Erythroblast (primary cell): ENCODE measurements around the gene PWP1.
A peak's percentile ranks its signal among the peaks of the same experiment; 100 is the strongest.
"Not testable (repeated sequence)": the region's sequence is repeated elsewhere in the genome, so short reads cannot be mapped to it uniquely, and the experiment has no call there.

ENCODE experiments used
- DNase-seq, 2 experiments: peaks; one replicate each; lab custom pipeline; 2025; lab: John Stamatoyannopoulos, UW
- GATA1 ChIP-seq: IDR thresholded peaks from 2 replicates; pipeline ENCODE4 v1.6.1; 2011; ENCODE audit warnings: low read depth, mild to moderate bottlenecking, control low read depth, low read length, moderate library complexity
- POLR2A ChIP-seq: IDR thresholded peaks from 2 replicates; pipeline ENCODE4 v1.6.1; 2011; ENCODE audit warnings: mild to moderate bottlenecking, low read length

Gene PWP1

GRCh38 chr12:107684029-107684795 is 1.4 kb upstream of the PWP1 start:
- DNase-seq, result no peak
- TF ChIP-seq GATA1 (no peak), POLR2A (no peak)

GRCh38 chr12:107684990-107685359 is 624 bp upstream of the PWP1 start:
- TF ChIP-seq POLR2A (no peak), GATA1 (no peak)
- peak; percentile 56 to 66 for DNase-seq

DNA sequence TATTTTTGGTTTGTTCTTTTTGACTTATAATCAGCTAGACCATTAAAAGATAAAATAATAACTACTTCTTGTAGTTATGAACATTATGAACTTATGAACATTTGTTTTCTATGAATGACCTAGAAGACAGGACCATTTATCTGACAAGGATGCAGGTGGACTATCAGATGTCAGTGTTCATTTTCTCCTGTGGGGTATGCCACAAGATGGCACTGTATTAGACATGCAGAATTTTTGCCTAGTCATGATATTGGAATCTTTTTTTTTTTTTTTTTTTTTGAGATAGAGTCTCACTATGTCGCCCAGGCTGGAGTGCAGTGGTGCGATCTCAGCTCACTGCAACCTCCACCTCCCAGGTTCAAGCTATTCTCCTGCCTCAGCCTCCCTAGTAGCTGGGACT is 10.2 kb downstream of the PWP1 start:
- peak; percentile 53 to 59 for DNase-seq

DNA sequence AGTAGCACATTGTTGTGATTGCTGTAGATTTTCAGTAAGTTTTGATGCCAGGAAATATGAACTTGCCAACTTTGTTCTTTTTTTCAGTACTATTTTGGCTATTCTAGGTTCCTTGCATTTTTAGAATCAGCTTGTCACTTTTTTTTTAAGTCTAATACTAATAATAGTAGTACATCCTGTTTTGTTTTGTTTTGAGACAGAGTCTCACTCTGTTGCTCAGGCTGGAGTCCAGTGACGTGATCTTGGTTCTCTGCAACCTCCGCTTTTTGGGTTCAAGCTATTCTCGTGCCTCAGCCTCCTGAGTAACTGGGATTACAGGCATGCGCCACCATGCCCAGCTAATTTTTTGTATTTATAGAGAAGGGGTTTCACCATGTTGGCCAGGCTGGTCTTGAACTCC is 16.5 kb downstream of the PWP1 start:
- no peak for TF ChIP-seq POLR2A
- no peak for TF ChIP-seq GATA1
- DNase-seq, result no peak

DNA sequence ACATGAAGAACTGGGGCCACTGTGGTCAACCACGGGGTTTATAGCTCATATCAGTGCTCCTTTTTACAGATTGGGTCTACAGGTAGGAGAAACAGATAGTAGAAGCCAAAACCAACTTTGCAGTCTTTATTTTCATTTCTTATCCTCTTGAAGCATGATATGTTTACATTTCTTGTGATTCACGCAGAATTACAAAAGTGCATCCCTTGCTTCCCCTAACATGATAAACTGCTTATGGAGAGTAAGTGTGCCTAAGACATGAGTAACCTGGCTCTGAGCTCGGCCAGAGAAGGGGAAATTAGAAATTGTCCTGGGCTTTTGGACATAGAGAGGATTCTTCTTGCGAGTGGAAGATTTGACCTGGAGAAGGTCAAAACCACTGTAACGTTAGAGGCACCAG is 18.4 kb downstream of the PWP1 start:
- no peak for DNase-seq
- no peak for TF ChIP-seq GATA1
- TF ChIP-seq POLR2A, result no peak

DNA sequence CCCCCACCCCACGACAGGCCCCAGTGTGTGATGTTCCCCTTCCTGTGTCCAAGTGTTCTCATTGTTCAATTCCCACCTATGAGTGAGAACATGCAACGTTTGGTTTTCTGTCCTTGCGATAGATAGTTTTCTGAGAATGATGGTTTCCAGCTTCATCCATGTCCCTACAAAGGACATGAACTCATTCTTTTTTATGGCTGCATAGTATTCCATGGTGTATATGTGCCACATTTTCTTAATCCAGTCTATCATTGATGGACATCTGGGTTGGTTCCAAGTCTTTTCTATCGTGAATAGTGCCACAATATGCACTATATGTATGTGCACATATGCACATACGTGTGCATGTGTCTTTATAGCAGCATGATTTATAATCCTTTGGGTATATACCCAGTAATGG is 19.9 kb downstream of the PWP1 start:
- DNase-seq, result not testable (repeated sequence)

DNA sequence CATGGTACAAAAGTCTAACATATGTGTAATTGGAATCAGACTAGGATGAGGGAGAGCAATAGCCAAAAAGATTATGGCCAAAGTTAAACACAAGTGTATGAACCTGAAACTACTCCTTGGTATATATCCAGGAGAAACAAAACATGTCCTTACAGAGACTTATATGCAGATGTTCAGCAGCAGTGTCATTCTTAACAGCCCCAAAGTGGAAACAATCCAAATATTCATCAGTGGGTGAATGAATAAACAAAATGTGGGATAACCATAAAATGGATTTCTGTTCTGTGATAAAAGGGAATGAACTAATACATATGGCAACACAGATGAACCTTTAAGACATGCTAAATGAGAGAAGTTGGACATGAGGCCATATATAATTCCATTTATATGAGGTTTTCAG is 30.2 kb downstream of the PWP1 start:
- TF ChIP-seq POLR2A (no peak), GATA1 (no peak)
- no peak for DNase-seq

DNA sequence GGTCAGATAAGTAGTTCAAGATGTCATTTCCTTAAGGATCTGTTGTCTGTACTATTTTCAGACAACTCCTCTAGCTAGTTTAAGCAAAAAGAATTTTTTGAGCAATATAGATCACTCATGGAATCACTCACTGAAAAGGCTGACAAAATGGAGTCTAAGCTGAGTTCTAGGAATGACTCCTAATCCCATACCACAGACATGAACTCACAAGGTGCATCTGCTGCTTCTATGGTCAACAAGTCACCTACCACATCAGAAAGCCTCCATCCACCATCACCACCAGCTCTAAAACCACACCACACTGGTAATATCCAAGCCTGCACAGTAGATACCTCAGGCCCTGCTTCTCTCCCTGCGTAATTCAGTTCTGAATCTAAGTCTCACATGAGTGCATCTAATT is 33.0 kb downstream of the PWP1 start:
- no peak for DNase-seq
- TF ChIP-seq POLR2A (no peak), GATA1 (no peak)

GRCh38 chr12:107727327-107727726 is 41.7 kb downstream of the PWP1 start:
- DNase-seq, result not testable (repeated sequence)

- DNase-seq, result not testable (repeated sequence)
These were observed 42.1 kb downstream of the PWP1 start for GRCh38 chr12:107727742-107728141.

GRCh38 chr12:107730618-107731341 is 45.2 kb downstream of the PWP1 start:
- DNase-seq, result no peak
- TF ChIP-seq GATA1 (no peak), POLR2A (no peak)

- TF ChIP-seq GATA1 (no peak), POLR2A (no peak)
- no peak for DNase-seq
These were observed 45.8 kb downstream of the PWP1 start for GRCh38 chr12:107731366-107731765.

- no peak for DNase-seq
- no peak for TF ChIP-seq GATA1
- TF ChIP-seq POLR2A, result no peak
These were observed 46.8 kb downstream of the PWP1 start for GRCh38 chr12:107732365-107732764.

GRCh38 chr12:107734139-107734538 is 48.5 kb downstream of the PWP1 start:
- no peak for DNase-seq
- TF ChIP-seq POLR2A, result no peak
- no peak for TF ChIP-seq GATA1

GRCh38 chr12:107735763-107736162 is 50.2 kb downstream of the PWP1 start:
- no peak for DNase-seq
- no peak for TF ChIP-seq GATA1
- no peak for TF ChIP-seq POLR2A
